Erythroblast (primary cell): ENCODE results near the gene FUCA2.

ENCODE experiments used
- GATA1 ChIP-seq: IDR thresholded peaks from 2 replicates; pipeline ENCODE4 v1.6.1; 2011; ENCODE audit warnings: low read depth, mild to moderate bottlenecking, control low read depth, low read length, moderate library complexity
- POLR2A ChIP-seq: IDR thresholded peaks from 2 replicates; pipeline ENCODE4 v1.6.1; 2011; ENCODE audit warnings: mild to moderate bottlenecking, low read length

- TF ChIP-seq POLR2A = no peak
- no peak for TF ChIP-seq GATA1
These were observed 49.7 kb upstream of the FUCA2 start for GRCh38 chr6:143561105-143561704.
